Daoy (cell line): ENCODE measurements around the gene NUDT22. TPM values are rescaled to one million over a fixed set of nuclear protein-coding genes. Genes with fewer than 3 reads are reported as not detected.
A peak's percentile ranks its signal among the peaks of the same experiment; 100 is the strongest.

Experiments used
- DNase-seq: peaks from one replicate; pipeline ENCODE4 v3.0.0-alpha.2; 2015; ENCODE audit warnings: low read depth
- total RNA-seq: library from RNA; depleted of rRNA; stranded (reverse); fragments of >200 nt; shearing (Covaris generic); gene quantifications from 2 replicates; pipeline ENCODE4 v1.2.3, GENCODE V29; 2014; rRNA removed

Gene NUDT22
- total RNA-seq, 1 experiment from 2014 or later = 43.1 TPM

GRCh38 chr11:64269540-64270220 is 43.6 kb downstream of the NUDT22 start:
- DNase-seq = peak; percentile 99

GRCh38 chr11:64275031-64275800 is 49.1 kb downstream of the NUDT22 start:
- no peak for DNase-seq

GRCh38 chr11:64275841-64276240 is 49.8 kb downstream of the NUDT22 start:
- DNase-seq = no peak

- DNase-seq = peak; percentile 84
Observed at GRCh38 chr11:64276653-64277431, 50.8 kb downstream of the NUDT22 start.

- DNase-seq = no peak
Observed at GRCh38 chr11:64278576-64279190, 52.6 kb downstream of the NUDT22 start.

Other genes starting within 250 kb of the NUDT22 start
- 30.7 and 36.9 TPM in 2 replicates for gene OTUB1, start 239.8 kb upstream of the NUDT22 start, total RNA-seq
- not detected in 2 replicates for gene FLRT1, start 190.3 kb upstream of the NUDT22 start, total RNA-seq
- 19.4 and 47.1 TPM in 2 replicates for gene MACROD1, start 60.2 kb upstream of the NUDT22 start, total RNA-seq
- gene STIP1, start 40.1 kb upstream of the NUDT22 start, total RNA-seq = 283 and 358 TPM in 2 replicates
- 3.0 and 5.7 TPM in 2 replicates for gene FERMT3, start 19.6 kb upstream of the NUDT22 start, total RNA-seq
- 19.8 and 19.9 TPM in 2 replicates for gene TRPT1, start 88 bp upstream of the NUDT22 start, total RNA-seq
- 1.7 and 2.7 TPM in 2 replicates for gene DNAJC4, start 4.3 kb downstream of the NUDT22 start, total RNA-seq
- 6.7 and 8.9 TPM in 2 replicates for gene VEGFB, start 8.3 kb downstream of the NUDT22 start, total RNA-seq
- gene FKBP2, start 14.8 kb downstream of the NUDT22 start, total RNA-seq = 18.8 and 102 TPM in 2 replicates
- 414 and 421 TPM in 2 replicates for gene PPP1R14B, start 20.7 kb downstream of the NUDT22 start, total RNA-seq
- gene PLCB3, start 25.3 kb downstream of the NUDT22 start, total RNA-seq = 11.5 and 13.2 TPM in 2 replicates
- gene BAD, start 58.4 kb downstream of the NUDT22 start, total RNA-seq = 63.5 and 65.9 TPM in 2 replicates
- 14.3 and 24.6 TPM in 2 replicates for gene GPR137, start 59.6 kb downstream of the NUDT22 start, total RNA-seq
- gene KCNK4, start 65.0 kb downstream of the NUDT22 start, total RNA-seq = 0.23 TPM in 1 of 2 replicates, not detected in the other
- 0.23 and 6.0 TPM in 2 replicates for gene CATSPERZ, start 74.1 kb downstream of the NUDT22 start, total RNA-seq
- gene ESRRA, start 79.2 kb downstream of the NUDT22 start, total RNA-seq = 35.0 and 37.5 TPM in 2 replicates
- 565 and 690 TPM in 2 replicates for gene TRMT112, start 91.3 kb downstream of the NUDT22 start, total RNA-seq
- 213 and 229 TPM in 2 replicates for gene PRDX5, start 91.8 kb downstream of the NUDT22 start, total RNA-seq
- gene CCDC88B, start 113.9 kb downstream of the NUDT22 start, total RNA-seq = 1.7 and 2.1 TPM in 2 replicates
- 28.7 and 38.6 TPM in 2 replicates for gene RPS6KA4, start 132.9 kb downstream of the NUDT22 start, total RNA-seq